ENCODE measurements around the gene APBA2. TPM values are rescaled to one million over a fixed set of nuclear protein-coding genes. Genes with fewer than 3 reads are reported as not detected.

Gene APBA2
- total and polyA plus RNA-seq, 10 of the 15 experiments (the other 5 are each of a cell fraction or from before 2014, with no cell fraction given) = 0.06 to 0.26 (median 0.07) TPM; not detected in 7

GRCh38 chr15:29093696-29094343 lies 208.0 kb downstream of the APBA2 start:
- no peak overlapping the region for H2AFZ ChIP-seq (ENCODE audit: control insufficient read depth, low read depth, low read length)
- no peak overlapping the region for H3K27ac ChIP-seq (ENCODE audit: control insufficient read depth, insufficient read depth)
- ChIA-PET POLR2A (no interaction called here), RAD21 (ENCODE audit: unreplicated experiment) (no interaction called here), CTCF (interaction anchor here (0.6 to 1.1 kb wide), 2 partner anchors 9 to 109 kb away, joined by 3 to 7 read pairs; no protein-coding TSS in a partner anchor), SMC1A (ENCODE audit: uncharacterized antibody, unreplicated experiment) (no interaction called here)
- no peak overlapping the region for H3K9ac ChIP-seq (ENCODE audit: control insufficient read depth, insufficient read depth, low read length)
- no peak for FAIRE-seq
- no peak overlapping the region for H3K4me3 ChIP-seq
- no peak for TF ChIP-seq ZBTB40 (IDR thresholded peaks at IDR 0.05; ENCODE audit: borderline replicate concordance)
- no peak for TF ChIP-seq MEF2B (IDR thresholded peaks at IDR 0.05; ENCODE audit: partially characterized antibody, poor library complexity, severe bottlenecking)
- no peak for TF ChIP-seq ETV6 (conservative IDR thresholded peaks at IDR 0.05 in 1 of 2, IDR thresholded peaks at IDR 0.05 in 1 of 2; ENCODE audit: borderline replicate concordance in 1 of 2, low read depth in 1 of 2)
- no peak for TF ChIP-seq E2F8 (IDR thresholded peaks at IDR 0.05; ENCODE audit: low read depth, partially characterized antibody)
- no peak for TF ChIP-seq HDGF (IDR thresholded peaks at IDR 0.05)
- TF ChIP-seq BRCA1 (IDR thresholded peaks at IDR 0.05; ENCODE audit: low read depth, low read length) = no peak
- no peak for TF ChIP-seq RAD51 (IDR thresholded peaks at IDR 0.05)
- no peak for TF ChIP-seq ASH2L (IDR thresholded peaks at IDR 0.05; ENCODE audit: borderline replicate concordance, low read depth)
- TF ChIP-seq FOXM1 (IDR thresholded peaks at IDR 0.05; ENCODE audit: low read depth, low read length) = no peak
- TF ChIP-seq EP300 (IDR thresholded peaks at IDR 0.05; ENCODE audit: borderline replicate concordance in 1 of 2, control insufficient read depth in 1 of 2, low read depth in 2 of 2, low read length in 2 of 2) = no peak
- no peak for TF ChIP-seq NBN (IDR thresholded peaks at IDR 0.05)
- TF ChIP-seq EGR1 (IDR thresholded peaks at IDR 0.05; ENCODE audit: borderline replicate concordance in 1 of 2, low read depth in 2 of 2, low read length in 2 of 2) = no peak
- TF ChIP-seq RELB (IDR thresholded peaks at IDR 0.05; ENCODE audit: low read depth) = no peak
- TF ChIP-seq CREB1 (IDR thresholded peaks at IDR 0.05; ENCODE audit: low read depth) = no peak
- 41% methylated on average over 10 of the region's 12 CpGs for WGBS (ENCODE audit: insufficient coverage, insufficient replicate concordance, low lambda C conversion rate, missing lambda C conversion rate)
- no peaks in the 10 kb centered on the region for H3K79me2 ChIP-seq (ENCODE audit: control insufficient read depth, insufficient read depth, low read length)
- no peak overlapping the region for H3K4me2 ChIP-seq (ENCODE audit: control insufficient read depth, insufficient read depth)
- intact Hi-C loops (cut with micrococcal nuclease; ENCODE audit: unreplicated experiment) = no loop called here
- no peaks in the 10 kb centered on the region for H3K36me3 ChIP-seq (ENCODE audit: control insufficient read depth in 2 of 2, insufficient read depth in 2 of 2, low read length in 1 of 2)
- no peaks in the 10 kb centered on the region for H3K9me3 ChIP-seq (replicated peaks; ENCODE audit: control insufficient read depth, insufficient read depth, low read length)
- H3K4me1 ChIP-seq (ENCODE audit: control insufficient read depth, insufficient read depth, low read length) = no peaks in the 10 kb centered on the region
- ATAC-seq = no peak
- DNase-seq (ENCODE audit: low read depth, low spot score) = no peak
- no peaks in the 10 kb centered on the region for H4K20me1 ChIP-seq (ENCODE audit: control insufficient read depth, insufficient read depth)
- no TSS peak for BruUV-seq (replicated peaks)
- in situ Hi-C loops (cut with MboI) = no loop called here
- H3K27me3 ChIP-seq (replicated peaks in 1 of 2; ENCODE audit: control insufficient read depth in 2 of 2, insufficient read depth in 2 of 2, low read length in 1 of 2) = no peaks in the 10 kb centered on the region
